Neural progenitor cell (in vitro differentiated cells): Measurements from ENCODE around the gene RIGI. TPM values are rescaled to one million over a fixed set of nuclear protein-coding genes. Genes with fewer than 3 reads are reported as not detected.

Experiments used
- DNase-seq: peaks from one replicate; pipeline ENCODE4 v3.0.0-alpha.2; 2016; ENCODE audit warnings: low spot score
- H2AFZ ChIP-seq: fragments of 200-600 bp; sonication (generic); replicated peaks from 2 replicates; pipeline ENCODE4 v1.6.1; 2016; ENCODE audit warnings: antibody characterized with exemption
- H3F3A ChIP-seq: fragments of 200-600 bp; sonication (generic); 2 replicates; pipeline ENCODE4 v1.6.1; 2016; ENCODE audit warnings: antibody characterized with exemption, low read depth
- H3K27ac ChIP-seq: fragments of 200-600 bp; sonication (generic); 2 replicates; pipeline ENCODE4 v1.5.1; 2016; ENCODE audit warnings: mild to moderate bottlenecking
- H3K27me3 ChIP-seq: fragments of 200-600 bp; sonication (generic); 2 replicates; pipeline ENCODE4 v1.6.1; 2016; ENCODE audit warnings: mild to moderate bottlenecking, moderate library complexity
- H3K36me3 ChIP-seq: fragments of 200-600 bp; sonication (generic); 2 replicates; pipeline ENCODE4 v1.5.1; 2016
- H3K4me1 ChIP-seq: fragments of 200-600 bp; sonication (generic); 2 replicates; pipeline ENCODE4 v1.6.1; 2016; ENCODE audit warnings: mixed run types
- H3K4me2 ChIP-seq: fragments of 200-600 bp; sonication (generic); 2 replicates; pipeline ENCODE4 v1.6.1; 2016
- H3K4me3 ChIP-seq: fragments of 200-600 bp; sonication (generic); 2 replicates; pipeline ENCODE4 v1.5.1; 2016
- H3K79me2 ChIP-seq: fragments of 200-600 bp; sonication (generic); 2 replicates; pipeline ENCODE4 v1.6.1; 2016; ENCODE audit warnings: low read depth
- H3K9ac ChIP-seq: fragments of 200-600 bp; sonication (generic); 2 replicates; pipeline ENCODE4 v1.6.1; 2016
- H3K9me3 ChIP-seq: fragments of 200-600 bp; sonication (generic); 2 replicates; pipeline ENCODE4 v1.5.1; 2016; ENCODE audit warnings: low read depth
- H4K20me1 ChIP-seq: fragments of 200-600 bp; sonication (generic); 2 replicates; pipeline ENCODE4 v1.6.1; 2016; ENCODE audit warnings: low read depth
- H3K27ac Mint-ChIP-seq: 3 replicates; pipeline ENCODE4 v1.8.0; 2021; ENCODE audit warnings: mixed read lengths
- H3K27me3 Mint-ChIP-seq: 2 replicates; pipeline ENCODE4 v1.8.0; 2022; ENCODE audit warnings: low read depth, mild to moderate bottlenecking, inconsistent platforms, moderate library complexity, mixed read lengths; ENCODE audit not compliant: insufficient read depth
- H3K36me3 Mint-ChIP-seq: 3 replicates; pipeline ENCODE4 v1.8.0; 2021; ENCODE audit warnings: mixed read lengths
- H3K4me1 Mint-ChIP-seq: 3 replicates; pipeline ENCODE4 v1.8.0; 2021; ENCODE audit warnings: mixed read lengths
- H3K4me3 Mint-ChIP-seq: 3 replicates; pipeline ENCODE4 v1.8.0; 2021; ENCODE audit warnings: mild to moderate bottlenecking, moderate library complexity, mixed read lengths
- H3K9me3 Mint-ChIP-seq: 3 replicates; pipeline ENCODE4 v1.8.0; 2020; ENCODE audit warnings: mixed read lengths
- EZH2 ChIP-seq: fragments of 200-600 bp; sonication (generic); IDR thresholded peaks from 2 replicates; pipeline ENCODE4 v1.6.1; 2017; ENCODE audit warnings: antibody characterized with exemption, mild to moderate bottlenecking, moderate library complexity
- EZH2phosphoT487 ChIP-seq: fragments of 200-600 bp; sonication (generic); IDR thresholded peaks from 2 replicates; pipeline ENCODE4 v1.6.1; 2017; ENCODE audit warnings: antibody characterized with exemption
- total RNA-seq: library from RNA; depleted of rRNA; stranded (reverse); fragments of >200 nt; gene quantifications from 2 replicates; pipeline ENCODE4 v1.2.3, GENCODE V29; 2015; ENCODE audit warnings: low replicate concordance
- TF ChIP-seq, protein P1 (sequence below): fragments of 200-600 bp; sonication (generic); IDR thresholded peaks from 2 replicates; pipeline ENCODE4 v1.5.1; 2017; ENCODE audit warnings: antibody characterized with exemption, mild to moderate bottlenecking

The RIGI gene
- total RNA-seq, 1 donor from 2014 or later = 9.9 TPM

DNA sequence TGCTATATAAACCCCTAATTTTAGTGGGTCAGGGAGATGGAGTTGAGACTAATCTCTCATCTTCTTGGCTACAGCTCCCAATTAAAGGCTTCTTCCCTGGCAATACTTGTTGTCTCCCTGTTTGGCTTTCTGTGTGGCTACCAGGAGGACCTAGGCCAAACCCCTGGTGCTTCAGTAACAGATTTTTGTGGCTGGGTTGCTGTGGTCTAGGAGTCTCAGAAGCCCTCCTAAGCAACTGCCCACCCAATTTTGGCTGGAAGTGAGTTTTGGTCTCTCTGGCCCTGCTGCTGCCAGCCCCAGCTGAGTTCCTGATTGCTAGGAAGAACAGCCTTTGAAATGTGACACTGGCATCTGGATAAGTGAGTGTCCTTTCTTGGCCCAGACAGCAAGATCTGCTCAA is 9.8 kb downstream of the RIGI start:
- Histone ChIP-seq H3K9ac (no peak overlapping the region), H3K79me2 (no peaks in the 10 kb centered on the region), H3F3A (no peaks in the 10 kb centered on the region), H3K4me2 (no peak overlapping the region), H4K20me1 (no peaks in the 10 kb centered on the region), H3K9me3 (peaks cover 20% of the 10 kb centered on the region), H3K36me3 (no peaks in the 10 kb centered on the region), H3K27ac (no peak overlapping the region), H3K4me1 (no peaks in the 10 kb centered on the region), H3K27me3 (no peaks in the 10 kb centered on the region), H2AFZ (no peak overlapping the region), H3K4me3 (no peak overlapping the region)
- H3K9me3 Mint-ChIP-seq = peaks cover 36% of the 10 kb centered on the region
- no peaks in the 10 kb centered on the region for H3K36me3 Mint-ChIP-seq
- no peak for DNase-seq
- H3K27me3 Mint-ChIP-seq = no peaks in the 10 kb centered on the region
- TF ChIP-seq EZH2 = no peak
- TF ChIP-seq, protein P1, sequence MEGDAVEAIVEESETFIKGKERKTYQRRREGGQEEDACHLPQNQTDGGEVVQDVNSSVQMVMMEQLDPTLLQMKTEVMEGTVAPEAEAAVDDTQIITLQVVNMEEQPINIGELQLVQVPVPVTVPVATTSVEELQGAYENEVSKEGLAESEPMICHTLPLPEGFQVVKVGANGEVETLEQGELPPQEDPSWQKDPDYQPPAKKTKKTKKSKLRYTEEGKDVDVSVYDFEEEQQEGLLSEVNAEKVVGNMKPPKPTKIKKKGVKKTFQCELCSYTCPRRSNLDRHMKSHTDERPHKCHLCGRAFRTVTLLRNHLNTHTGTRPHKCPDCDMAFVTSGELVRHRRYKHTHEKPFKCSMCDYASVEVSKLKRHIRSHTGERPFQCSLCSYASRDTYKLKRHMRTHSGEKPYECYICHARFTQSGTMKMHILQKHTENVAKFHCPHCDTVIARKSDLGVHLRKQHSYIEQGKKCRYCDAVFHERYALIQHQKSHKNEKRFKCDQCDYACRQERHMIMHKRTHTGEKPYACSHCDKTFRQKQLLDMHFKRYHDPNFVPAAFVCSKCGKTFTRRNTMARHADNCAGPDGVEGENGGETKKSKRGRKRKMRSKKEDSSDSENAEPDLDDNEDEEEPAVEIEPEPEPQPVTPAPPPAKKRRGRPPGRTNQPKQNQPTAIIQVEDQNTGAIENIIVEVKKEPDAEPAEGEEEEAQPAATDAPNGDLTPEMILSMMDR = no peak
- TF ChIP-seq EZH2phosphoT487 = no peak
- no peak overlapping the region for H3K27ac Mint-ChIP-seq
- no peak overlapping the region for H3K4me3 Mint-ChIP-seq
- H3K4me1 Mint-ChIP-seq = no peaks in the 10 kb centered on the region

DNA sequence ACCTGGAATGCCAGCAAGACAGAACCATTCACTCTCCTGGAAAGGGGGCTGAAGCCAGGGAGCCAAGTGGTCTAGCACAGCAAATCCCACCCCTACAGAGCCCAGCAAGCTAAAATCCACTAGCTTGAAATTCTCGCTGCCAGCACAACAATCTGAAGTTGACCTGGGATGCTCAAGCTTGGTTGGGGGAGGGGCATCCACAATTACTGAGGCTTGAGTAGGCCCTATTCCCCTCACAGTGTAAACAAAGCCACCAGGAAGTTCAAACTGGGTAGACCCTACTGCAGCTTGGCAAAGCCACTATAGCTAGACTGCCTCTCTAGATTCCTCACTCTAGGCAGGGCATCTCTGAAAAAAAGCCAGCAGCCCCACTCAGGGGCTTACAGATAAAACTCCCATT is 17.3 kb downstream of the RIGI start:
- Mint-ChIP-seq H3K9me3 (peaks cover 13% of the 10 kb centered on the region), H3K27ac (no peak overlapping the region), H3K4me3 (no peak overlapping the region), H3K4me1 (no peaks in the 10 kb centered on the region), H3K36me3 (no peaks in the 10 kb centered on the region), H3K27me3 (no peaks in the 10 kb centered on the region)
- Histone ChIP-seq H3K79me2 (no peaks in the 10 kb centered on the region), H3K4me3 (no peak overlapping the region), H2AFZ (no peak overlapping the region), H3K27ac (no peak overlapping the region), H3K9me3 (no peaks in the 10 kb centered on the region), H4K20me1 (no peaks in the 10 kb centered on the region), H3K4me2 (no peak overlapping the region), H3K9ac (no peak overlapping the region), H3K4me1 (no peaks in the 10 kb centered on the region), H3F3A (no peaks in the 10 kb centered on the region), H3K27me3 (no peaks in the 10 kb centered on the region), H3K36me3 (no peaks in the 10 kb centered on the region)
- TF ChIP-seq, protein P1 = no peak
- no peak for TF ChIP-seq EZH2
- TF ChIP-seq EZH2phosphoT487 = no peak
- DNase-seq = peak; percentile 42

DNA sequence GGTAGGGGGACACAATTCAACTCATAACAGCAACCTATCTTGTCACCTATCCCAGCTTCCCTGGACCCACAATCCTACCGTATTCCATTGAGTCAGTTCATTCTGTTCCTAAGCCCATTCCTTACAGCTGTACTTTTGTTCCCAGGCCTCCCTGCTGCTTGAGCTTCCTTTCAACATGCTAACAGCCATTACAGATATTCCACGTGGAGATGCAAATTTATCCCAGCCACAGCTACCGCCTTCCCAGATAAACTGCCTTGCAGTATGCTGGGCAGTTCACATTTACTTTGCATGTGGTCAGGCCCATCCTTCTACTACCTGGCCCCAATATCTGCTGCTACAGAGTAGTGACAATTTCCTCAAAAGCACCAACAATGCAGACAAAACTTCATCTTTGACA is 23.0 kb downstream of the RIGI start:
- no peaks in the 10 kb centered on the region for H3K27me3 ChIP-seq
- H3F3A ChIP-seq = peaks cover 4% of the 10 kb centered on the region
- H3K4me3 ChIP-seq = no peak overlapping the region
- H3K9ac ChIP-seq = no peak overlapping the region
- no peak overlapping the region for H2AFZ ChIP-seq
- H4K20me1 ChIP-seq = no peaks in the 10 kb centered on the region
- no peaks in the 10 kb centered on the region for H3K79me2 ChIP-seq
- Mint-ChIP-seq H3K36me3 (peaks cover 4% of the 10 kb centered on the region), H3K4me1 (peaks cover 8% of the 10 kb centered on the region), H3K27ac (peak overlapping the region; percentile 27), H3K27me3 (peaks cover 2% of the 10 kb centered on the region), H3K4me3 (no peak overlapping the region), H3K9me3 (no peaks in the 10 kb centered on the region)
- no peaks in the 10 kb centered on the region for H3K36me3 ChIP-seq
- peak overlapping the region; percentile 6 for H3K4me2 ChIP-seq
- H3K4me1 ChIP-seq = no peaks in the 10 kb centered on the region
- DNase-seq = peak; percentile 29
- no peak overlapping the region for H3K27ac ChIP-seq
- TF ChIP-seq EZH2phosphoT487 = no peak
- TF ChIP-seq, protein P1 = no peak
- no peaks in the 10 kb centered on the region for H3K9me3 ChIP-seq

DNA sequence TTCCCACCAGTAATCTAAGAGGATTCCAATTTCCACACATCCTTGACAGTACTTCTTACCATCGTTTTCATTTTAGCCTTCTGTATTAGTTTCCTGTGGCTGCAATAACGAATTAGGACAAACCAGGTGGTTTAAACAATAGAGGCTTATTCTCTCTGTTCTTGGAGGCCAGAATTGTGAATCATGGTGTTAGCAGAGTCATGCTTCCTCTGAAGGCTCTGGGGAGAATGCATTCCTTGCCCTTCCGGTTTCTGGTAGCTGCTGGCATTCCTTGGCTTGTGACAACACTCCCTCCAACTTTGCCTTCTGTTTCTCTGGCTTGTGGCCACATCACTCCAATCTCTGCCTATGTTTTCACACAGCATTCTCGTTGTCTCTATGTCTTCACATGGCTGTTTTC is 23.5 kb downstream of the RIGI start:
- Histone ChIP-seq H3K9me3 (no peaks in the 10 kb centered on the region), H3K4me3 (no peak overlapping the region), H3K27ac (no peak overlapping the region), H3F3A (peaks cover 4% of the 10 kb centered on the region), H3K36me3 (no peaks in the 10 kb centered on the region), H2AFZ (no peak overlapping the region), H3K4me1 (no peaks in the 10 kb centered on the region), H4K20me1 (no peaks in the 10 kb centered on the region), H3K9ac (no peak overlapping the region), H3K79me2 (no peaks in the 10 kb centered on the region), H3K27me3 (no peaks in the 10 kb centered on the region), H3K4me2 (no peak overlapping the region)
- TF ChIP-seq EZH2phosphoT487 (no peak), EZH2 (no peak)
- TF ChIP-seq, protein P1 = no peak
- Mint-ChIP-seq H3K36me3 (peaks cover 4% of the 10 kb centered on the region), H3K27ac (no peak overlapping the region), H3K27me3 (peaks cover 2% of the 10 kb centered on the region), H3K4me3 (no peak overlapping the region), H3K4me1 (peaks cover 8% of the 10 kb centered on the region), H3K9me3 (no peaks in the 10 kb centered on the region)
- DNase-seq = no peak
